ENCODE measurements around the gene CLEC4F. TPM values are rescaled to one million over a fixed set of nuclear protein-coding genes. Genes with fewer than 3 reads are reported as not detected.

Gene CLEC4F
- polyA plus RNA-seq, 1 of the 3 experiments (the other 2 are of a cell fraction), result 0.12 TPM

GRCh38 chr2:70776266-70776665 lies 44.1 kb downstream of the CLEC4F start (continued):
- TF ChIP-seq CHD2 (IDR thresholded peaks at IDR 0.05; ENCODE audit: low read length, partially characterized antibody) (no peak), SIN3A (IDR thresholded peaks at IDR 0.05; ENCODE audit: borderline replicate concordance, low read depth, low read length) (no peak), RFX5 (IDR thresholded peaks at IDR 0.05; ENCODE audit: low read length) (no peak)

- POLR2A ChIA-PET, result no interaction called here
These were observed 45.3 kb downstream of the CLEC4F start for GRCh38 chr2:70775141-70775540.

GRCh38 chr2:70772486-70773155 lies 47.8 kb downstream of the CLEC4F start:
- Histone ChIP-seq H3K9ac (no peak overlapping the region), H3K36me3 (replicated peaks in 1 of 2; ENCODE audit: control insufficient read depth in 1 of 2, insufficient read depth in 2 of 2, low read length in 1 of 2) (no peaks in the 10 kb centered on the region)
- WGBS (ENCODE audit: low lambda C conversion rate), result 43% methylated on average over 2 of the region's 2 CpGs

More at GRCh38 chr2:70775141-70775540, 45.3 kb downstream of the CLEC4F start:
- WGBS (ENCODE audit: low lambda C conversion rate), result 11% methylated on average over 2 of the region's 2 CpGs
- H3K27me3 ChIP-seq (ENCODE audit: insufficient read depth), result peaks cover 4% of the 10 kb centered on the region
- no peak overlapping the region for H3K4me2 ChIP-seq
- H3K4me3 ChIP-seq (ENCODE audit: low read depth in 2 of 2, low read length in 1 of 2), result no peak overlapping the region
- H3K27ac ChIP-seq (ENCODE audit: low read depth in 2 of 2, low read length in 1 of 2), result no peak overlapping the region
- no peak overlapping the region for H3K9ac ChIP-seq
- no peaks in the 10 kb centered on the region for H3K4me1 ChIP-seq (ENCODE audit: control insufficient read depth in 1 of 2, insufficient read depth in 2 of 2, low read depth in 1 of 2, low read length in 1 of 2)
- CTCF ChIA-PET, result interaction anchor here (0.5 to 3.0 kb wide), 6 partner anchors 11 to 473 kb away, joined by 3 to 13 read pairs (median 5); partner anchors contain the start of gene FAM136A
- no peaks in the 10 kb centered on the region for H3F3A ChIP-seq (replicated peaks; ENCODE audit: insufficient read depth)
- no peaks in the 10 kb centered on the region for H3K36me3 ChIP-seq (replicated peaks in 1 of 2; ENCODE audit: control insufficient read depth in 1 of 2, insufficient read depth in 2 of 2, low read length in 1 of 2)
- no peak for TF ChIP-seq FOXM1 (IDR thresholded peaks at IDR 0.05; ENCODE audit: low read depth)
- no peak for TF ChIP-seq CHD2 (IDR thresholded peaks at IDR 0.05; ENCODE audit: low read length, partially characterized antibody)
- no peak for TF ChIP-seq TCF12 (IDR thresholded peaks at IDR 0.05)
- TF ChIP-seq RCOR1 (IDR thresholded peaks at IDR 0.05; ENCODE audit: low read length), result no peak
- TF ChIP-seq JUND (IDR thresholded peaks at IDR 0.05), result no peak
- no peaks in the 10 kb centered on the region for H3K9me3 ChIP-seq
- no peaks in the 10 kb centered on the region for H3K9me2 ChIP-seq
- H4K20me1 ChIP-seq (ENCODE audit: insufficient read depth), result no peaks in the 10 kb centered on the region
- H2AFZ ChIP-seq (ENCODE audit: low read depth), result no peak overlapping the region
- no peak for DNase-seq
- H3K79me2 ChIP-seq (ENCODE audit: insufficient read depth), result no peaks in the 10 kb centered on the region

More at GRCh38 chr2:70772486-70773155, 47.8 kb downstream of the CLEC4F start:
- no peak overlapping the region for H3K4me3 ChIP-seq (ENCODE audit: low read depth in 2 of 2, low read length in 1 of 2)
- H3K4me2 ChIP-seq, result no peak overlapping the region
- no peak overlapping the region for H3K27ac ChIP-seq (ENCODE audit: low read depth in 2 of 2, low read length in 1 of 2)
- H2AFZ ChIP-seq (ENCODE audit: low read depth), result no peak overlapping the region
- no peak for DNase-seq
- TF ChIP-seq CTCF (IDR thresholded peaks at IDR 0.05), result no peak
- no peak for TF ChIP-seq EP300 (IDR thresholded peaks at IDR 0.05; ENCODE audit: borderline replicate concordance in 1 of 2, low read depth in 1 of 2, low read length in 1 of 2)
- TF ChIP-seq CHD2 (IDR thresholded peaks at IDR 0.05; ENCODE audit: low read length, partially characterized antibody), result no peak
- no peak for TF ChIP-seq IRF3 (IDR thresholded peaks at IDR 0.05; ENCODE audit: low read depth, low read length)
- no peak for TF ChIP-seq SIN3A (IDR thresholded peaks at IDR 0.05; ENCODE audit: borderline replicate concordance, low read depth, low read length)
- no peak for TF ChIP-seq TCF12 (IDR thresholded peaks at IDR 0.05)
- no peak for TF ChIP-seq GABPA (IDR thresholded peaks at IDR 0.05; ENCODE audit: low read depth)
- no peak for TF ChIP-seq RAD21 (IDR thresholded peaks at IDR 0.05; ENCODE audit: low read length)
- no peaks in the 10 kb centered on the region for H3K79me2 ChIP-seq (ENCODE audit: insufficient read depth)
- H3K27me3 ChIP-seq (ENCODE audit: insufficient read depth), result peaks cover 11% of the 10 kb centered on the region
- CTCF ChIA-PET, result interaction anchor here (0.6 to 4.0 kb wide), 3 partner anchors 13 to 176 kb away, joined by 4 to 14 read pairs (median 4); partner anchors contain the start of gene FIGLA
- no peaks in the 10 kb centered on the region for H4K20me1 ChIP-seq (ENCODE audit: insufficient read depth)
- POLR2A ChIA-PET, result no interaction called here
- peaks cover 0 to 3% of the 10 kb centered on the region in 2 experiments; a peak in 1 of 4 replicates for H3K4me1 ChIP-seq (ENCODE audit: control insufficient read depth in 1 of 2, insufficient read depth in 2 of 2, low read depth in 1 of 2, low read length in 1 of 2)
- no peaks in the 10 kb centered on the region for H3K9me2 ChIP-seq
- no peaks in the 10 kb centered on the region for H3F3A ChIP-seq (replicated peaks; ENCODE audit: insufficient read depth)
- H3K9me3 ChIP-seq, result no peaks in the 10 kb centered on the region
